SK-N-MC (cell line): ENCODE data around the gene MCOLN3.

Experiments used
- EZH2 ChIP-seq: fragments of 200-600 bp; sonication (generic); IDR thresholded peaks from one replicate; pipeline ENCODE4 v1.6.1; 2017; ENCODE audit warnings: antibody characterized with exemption
- POLR2AphosphoS5 ChIP-seq: IDR thresholded peaks from 2 replicates; pipeline ENCODE4 v1.6.1; 2012; ENCODE audit warnings: mild to moderate bottlenecking, low read depth, low read length, borderline replicate concordance

- TF ChIP-seq EZH2 (no peak), POLR2AphosphoS5 (no peak)
These were observed at the start of gene MCOLN3 for GRCh38 chr1:85048296-85049064.
